ENCODE data around the gene TRIOBP.
A peak's percentile ranks its signal among the peaks of the same experiment; 100 is the strongest.

The TRIOBP gene

GRCh38 chr22:37804352-37804880 is 107.6 kb downstream of the TRIOBP start:
- peak; percentile 26 for DNase-seq (ENCODE audit: low read depth, low spot score)

DNA sequence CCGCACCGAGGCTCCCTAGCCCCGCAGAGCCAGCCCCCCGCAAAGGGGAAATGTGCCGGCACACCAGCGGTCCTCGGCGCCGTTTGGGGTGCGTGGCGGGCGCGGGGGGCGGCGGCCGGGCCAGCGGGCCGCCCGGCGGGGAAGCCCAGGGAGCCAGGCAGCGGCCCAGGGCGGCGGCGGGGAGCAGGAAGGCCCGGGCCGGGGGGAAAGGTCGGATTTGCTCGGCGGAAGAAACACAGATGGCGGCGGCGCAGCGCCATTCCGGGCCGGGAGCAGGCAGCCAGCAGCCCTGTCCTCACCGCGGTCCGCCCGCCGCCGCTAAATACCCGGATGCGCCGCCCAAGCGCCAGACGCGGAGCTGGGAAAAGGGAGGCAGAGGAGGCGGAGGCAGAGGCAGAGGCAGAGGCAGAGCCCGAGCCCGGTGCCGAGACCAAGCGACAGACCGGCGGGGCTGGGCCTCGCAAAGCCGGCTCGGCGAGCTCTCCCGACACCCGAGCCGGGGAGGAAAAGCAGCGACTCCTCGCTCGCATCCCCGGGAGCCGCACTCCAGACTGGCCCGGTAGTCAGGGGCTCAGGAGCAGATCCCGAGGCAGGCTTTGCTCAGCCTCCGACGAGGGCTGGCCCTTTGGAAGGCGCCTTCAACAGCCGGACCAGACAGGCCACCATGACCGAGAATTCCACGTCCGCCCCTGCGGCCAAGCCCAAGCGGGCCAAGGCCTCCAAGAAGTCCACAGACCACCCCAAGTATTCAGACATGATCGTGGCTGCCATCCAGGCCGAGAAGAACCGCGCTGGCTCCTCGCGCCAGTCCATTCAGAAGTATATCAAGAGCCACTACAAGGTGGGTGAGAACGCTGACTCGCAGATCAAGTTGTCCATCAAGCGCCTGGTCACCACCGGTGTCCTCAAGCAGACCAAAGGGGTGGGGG is 108.3 kb downstream of the TRIOBP start:
- peak; percentile 91 for DNase-seq (ENCODE audit: low read depth, low spot score)

DNA sequence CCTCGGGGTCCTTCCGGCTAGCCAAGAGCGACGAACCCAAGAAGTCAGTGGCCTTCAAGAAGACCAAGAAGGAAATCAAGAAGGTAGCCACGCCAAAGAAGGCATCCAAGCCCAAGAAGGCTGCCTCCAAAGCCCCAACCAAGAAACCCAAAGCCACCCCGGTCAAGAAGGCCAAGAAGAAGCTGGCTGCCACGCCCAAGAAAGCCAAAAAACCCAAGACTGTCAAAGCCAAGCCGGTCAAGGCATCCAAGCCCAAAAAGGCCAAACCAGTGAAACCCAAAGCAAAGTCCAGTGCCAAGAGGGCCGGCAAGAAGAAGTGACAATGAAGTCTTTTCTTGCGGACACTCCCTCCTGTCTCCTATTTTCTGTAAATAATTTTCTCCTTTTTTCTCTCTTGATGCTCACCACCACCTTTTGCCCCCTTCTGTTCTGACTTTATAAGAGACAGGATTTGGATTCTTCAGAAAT is 109.0 kb downstream of the TRIOBP start:
- no peak for DNase-seq (ENCODE audit: low read depth, low spot score)

DNA sequence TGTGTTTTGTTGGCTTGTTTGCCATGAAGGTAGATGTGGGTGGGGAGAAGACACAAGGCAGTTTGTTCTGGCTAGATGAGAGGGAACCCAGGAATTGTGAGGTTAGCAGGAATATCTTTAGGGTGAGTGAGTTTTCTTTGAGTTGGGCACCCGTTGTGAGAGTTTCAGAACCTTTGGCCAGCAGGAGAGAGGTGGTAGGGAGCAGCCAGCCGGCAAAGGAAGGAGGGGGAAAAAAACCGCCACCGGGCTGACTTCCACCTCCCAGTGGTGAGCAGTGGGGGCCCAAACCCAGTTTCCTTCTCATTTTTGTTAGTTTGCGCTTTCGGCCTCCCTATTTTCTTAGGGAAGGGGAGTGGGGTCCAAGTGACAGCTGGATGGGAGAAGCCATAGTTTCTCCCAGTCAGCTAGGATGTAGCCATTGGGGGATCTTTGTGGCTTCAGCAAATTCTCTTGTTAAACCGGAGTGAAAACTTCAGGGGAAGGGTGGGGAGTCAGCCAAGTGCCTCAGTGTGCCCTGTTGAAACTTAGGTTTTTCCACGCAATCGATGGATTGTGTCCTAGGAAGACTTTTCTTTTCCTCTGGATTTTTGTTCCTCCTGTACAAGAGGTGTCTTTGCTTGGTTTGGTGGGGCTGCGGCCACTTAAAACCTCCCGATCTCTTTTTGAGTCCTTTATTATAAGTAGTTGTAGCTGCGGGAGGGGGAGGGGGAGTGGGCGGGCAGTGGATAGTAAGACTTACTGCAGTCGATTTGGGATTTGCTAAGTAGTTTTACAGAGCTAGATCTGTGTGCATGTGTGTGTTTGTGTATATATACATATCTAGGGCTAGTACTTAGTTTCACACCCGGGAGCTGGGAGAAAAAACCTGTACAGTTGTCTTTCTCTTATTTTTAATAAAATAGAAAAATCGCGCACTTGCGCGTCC is 109.8 kb downstream of the TRIOBP start:
- DNase-seq (ENCODE audit: low read depth, low spot score): peak; percentile 54

DNA sequence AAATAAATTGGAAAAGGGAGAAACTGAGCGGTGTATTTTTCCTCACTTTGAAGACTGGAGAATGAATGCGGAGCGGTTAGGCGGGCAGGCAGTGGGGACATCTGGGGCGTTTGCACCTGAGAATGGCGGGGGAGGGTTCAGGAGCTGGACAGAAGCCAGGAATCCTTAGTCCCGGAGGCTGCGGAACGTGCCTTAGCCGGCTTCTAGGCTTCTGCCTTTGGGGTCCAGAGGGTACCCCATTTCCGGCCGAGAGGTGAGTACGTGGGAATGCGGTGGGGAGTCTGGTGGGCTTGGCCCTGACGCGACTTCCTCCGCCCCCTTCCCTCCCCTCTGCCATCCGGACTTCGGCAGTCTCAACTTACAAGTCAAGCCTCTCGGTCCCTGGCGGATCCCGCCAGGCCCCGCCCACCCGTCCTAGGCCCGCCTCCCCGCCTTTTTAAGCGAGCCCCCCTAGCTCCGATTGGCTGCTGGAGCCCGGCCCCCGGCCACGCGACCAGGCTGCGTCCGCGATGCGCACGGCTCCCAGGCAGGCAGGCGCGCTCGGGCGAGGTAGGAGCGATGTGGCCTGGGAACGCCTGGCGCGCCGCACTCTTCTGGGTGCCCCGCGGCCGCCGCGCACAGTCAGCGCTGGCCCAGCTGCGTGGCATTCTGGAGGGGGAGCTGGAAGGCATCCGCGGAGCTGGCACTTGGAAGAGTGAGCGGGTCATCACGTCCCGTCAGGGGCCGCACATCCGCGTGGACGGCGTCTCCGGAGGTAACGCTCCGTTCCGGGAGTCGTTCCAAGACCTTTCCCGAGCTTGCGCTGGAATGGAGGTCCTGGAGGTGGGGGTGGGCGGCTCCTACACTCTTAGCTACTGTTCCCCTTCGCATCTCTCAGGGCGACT is 110.8 kb downstream of the TRIOBP start, which contains the start of gene GCAT:
GCAT (plus strand) TSS at position 525 of the 884 bp plus-strand sequence; CDS start at position 559, 34 bp downstream.
- peak; percentile 98 for DNase-seq (ENCODE audit: low read depth, low spot score)

GRCh38 chr22:37808294-37808657 is 111.4 kb downstream of the TRIOBP start:
- DNase-seq (ENCODE audit: low read depth, low spot score): no peak

- DNase-seq (ENCODE audit: low read depth, low spot score): no peak
Observed at GRCh38 chr22:37809672-37810333, 113.0 kb downstream of the TRIOBP start.

DNA sequence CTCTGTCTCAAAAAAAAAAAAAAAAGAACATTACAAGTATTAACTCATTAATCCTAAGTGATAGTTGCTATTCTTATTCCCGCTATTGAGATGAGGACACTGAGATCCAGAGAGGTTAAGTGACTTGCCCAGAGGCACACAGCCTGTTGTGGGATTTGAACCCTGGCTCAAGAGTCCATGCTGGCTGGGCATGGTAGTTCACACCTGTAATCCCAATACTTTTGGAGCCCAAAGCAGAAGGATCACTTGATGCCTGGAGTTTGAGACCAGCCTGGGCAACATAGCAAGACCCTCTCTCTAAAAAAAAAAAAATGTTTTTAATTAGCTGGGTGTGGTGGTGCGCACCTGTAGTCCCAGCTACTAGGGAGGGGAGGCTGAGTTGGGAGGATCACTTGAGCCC is 115.0 kb downstream of the TRIOBP start:
- no peak for DNase-seq (ENCODE audit: low read depth, low spot score)

- DNase-seq (ENCODE audit: low read depth, low spot score): no peak
Observed at GRCh38 chr22:37812869-37813678, 116.2 kb downstream of the TRIOBP start.

- DNase-seq (ENCODE audit: low read depth, low spot score): no peak
Observed at GRCh38 chr22:37815593-37815992, 118.7 kb downstream of the TRIOBP start.

DNA sequence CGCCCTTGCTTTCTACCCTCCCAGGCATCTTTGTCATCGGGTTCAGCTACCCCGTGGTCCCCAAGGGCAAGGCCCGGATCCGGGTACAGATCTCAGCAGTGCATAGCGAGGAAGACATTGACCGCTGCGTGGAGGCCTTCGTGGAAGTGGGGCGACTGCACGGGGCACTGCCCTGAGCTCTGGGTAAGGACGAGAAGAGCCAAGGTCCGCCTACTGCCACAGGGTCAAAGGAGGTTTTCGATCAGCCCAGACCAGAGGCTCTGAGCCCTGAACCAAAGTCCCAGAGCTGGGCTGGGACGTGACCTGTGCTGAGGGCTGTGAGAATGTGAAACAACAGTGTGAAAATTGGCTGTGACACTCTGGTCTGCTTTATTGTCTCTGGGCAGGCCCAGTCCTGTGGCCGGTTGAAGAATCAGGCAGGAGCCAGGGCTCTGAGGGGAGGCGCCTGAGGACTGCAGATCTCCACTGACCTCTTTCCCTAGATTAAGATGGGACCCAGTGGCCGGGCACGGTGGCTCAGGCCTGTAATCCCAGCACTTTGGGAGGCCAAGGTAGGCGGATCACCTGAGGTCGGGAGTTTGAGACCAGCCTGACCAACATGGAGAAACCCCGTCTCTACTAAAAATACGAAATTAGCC is 119.8 kb downstream of the TRIOBP start:
- no peak for DNase-seq (ENCODE audit: low read depth, low spot score)

- DNase-seq (ENCODE audit: low read depth, low spot score): peak; percentile 94
Observed at GRCh38 chr22:37817705-37818408, 121.0 kb downstream of the TRIOBP start.

- DNase-seq (ENCODE audit: low read depth, low spot score): peak; percentile 75
Observed at GRCh38 chr22:37818409-37819104, 121.7 kb downstream of the TRIOBP start.

- DNase-seq (ENCODE audit: low read depth, low spot score): no peak
Observed at GRCh38 chr22:37819105-37819433, 122.2 kb downstream of the TRIOBP start.

DNA sequence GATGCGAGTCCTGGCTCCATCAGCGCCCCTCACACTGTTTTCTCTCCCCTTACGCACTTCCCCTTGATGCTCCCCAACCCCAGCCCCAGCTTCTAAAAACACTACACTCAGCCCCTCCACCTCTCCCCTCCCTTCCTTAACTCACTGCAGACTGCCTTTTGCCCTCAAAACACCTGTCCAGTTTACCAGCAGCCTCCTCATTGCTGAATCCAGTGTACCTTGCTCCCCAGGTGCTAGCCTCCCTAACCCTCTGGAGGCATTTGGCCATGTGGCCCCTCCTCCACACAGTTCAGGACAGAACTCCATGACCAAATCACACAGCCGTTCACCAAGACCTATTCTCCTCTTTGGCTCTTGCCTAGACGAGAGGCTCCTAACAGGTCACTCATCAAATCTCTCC is 123.5 kb downstream of the TRIOBP start:
- no peak for DNase-seq (ENCODE audit: low read depth, low spot score)

GRCh38 chr22:37822079-37822833 is 125.4 kb downstream of the TRIOBP start:
- no peak for DNase-seq (ENCODE audit: low read depth, low spot score)

Data from astrocyte of the hippocampus (primary cell).